ENCODE results near the gene LAMP2. TPM values are rescaled to one million over a fixed set of nuclear protein-coding genes. Genes with fewer than 3 reads are reported as not detected.

LAMP2 gene
- total and polyA plus RNA-seq, 2 of the 8 experiments (the other 6 are each of a cell fraction or from before 2014, with no cell fraction given), result 21.2 to 29.9 TPM

- H3K36me3 ChIP-seq (ENCODE audit: control insufficient read depth in 2 of 4, insufficient read depth in 4 of 4, low read length in 3 of 4), result no peaks in the 10 kb centered on the region
- H3K4me2 ChIP-seq (ENCODE audit: insufficient read depth in 1 of 2, low read depth in 2 of 2, low read length in 2 of 2), result no peak overlapping the region
- no peak overlapping the region for H3K27ac ChIP-seq (ENCODE audit: low read depth, low read length)
- H3K79me2 ChIP-seq (ENCODE audit: control insufficient read depth in 1 of 2, insufficient read depth in 2 of 2, low read length in 2 of 2), result no peaks in the 10 kb centered on the region
- no peak overlapping the region for H4K8ac ChIP-seq (ENCODE audit: extremely low read depth, insufficient read depth, low read length)
- no peak overlapping the region for H2AFZ ChIP-seq (ENCODE audit: low read length)
- H3K4ac ChIP-seq (replicated peaks; ENCODE audit: insufficient read length, low read depth, low read length), result no peak overlapping the region
- no peaks in the 10 kb centered on the region for H3K4me1 ChIP-seq (replicated peaks in 1 of 4; ENCODE audit: control insufficient read depth in 3 of 4, insufficient read depth in 4 of 4, low read length in 3 of 4)
- H3K9ac ChIP-seq (replicated peaks in 1 of 4; ENCODE audit: extremely low read depth in 1 of 4, low read depth in 3 of 4, low read length in 3 of 4), result no peak overlapping the region
- H4K20me1 ChIP-seq (replicated peaks in 1 of 2; ENCODE audit: control insufficient read depth in 1 of 2, insufficient read depth in 2 of 2, low read length in 2 of 2), result no peaks in the 10 kb centered on the region
- H3K18ac ChIP-seq (ENCODE audit: extremely low read depth, low read length), result no peak overlapping the region
- no peak overlapping the region for H4K91ac ChIP-seq (replicated peaks; ENCODE audit: insufficient read length, low read length)
- H3K23me2 ChIP-seq (ENCODE audit: low read depth, low read length), result no peaks in the 10 kb centered on the region
- H4K5ac ChIP-seq (ENCODE audit: insufficient read length, low read depth, low read length), result no peak overlapping the region
- no peak overlapping the region for H2BK5ac ChIP-seq (ENCODE audit: low read depth, low read length)
- H2BK12ac ChIP-seq (ENCODE audit: low read depth, low read length), result no peak overlapping the region
- DNase-seq (ENCODE audit: low read depth in 1 of 2, low spot score in 2 of 2), result no peak
- H3K4me3 ChIP-seq (ENCODE audit: extremely low read depth in 1 of 4, insufficient read depth in 2 of 4, low read depth in 3 of 4, low read length in 4 of 4), result no peak overlapping the region
- H3K56ac ChIP-seq (replicated peaks; ENCODE audit: insufficient read length, low read depth, low read length), result no peak overlapping the region
- POLR2A ChIA-PET (ENCODE audit: partially characterized antibody), result no interaction called here
- no peaks in the 10 kb centered on the region for H3K79me1 ChIP-seq (ENCODE audit: low read depth, low read length)
- no peak overlapping the region for H2AK5ac ChIP-seq (ENCODE audit: low read depth, low read length)
- WGBS, 2 experiments (ENCODE audit: extremely low coverage in 1 of 2, insufficient coverage in 1 of 2, insufficient read length in 1 of 2, insufficient replicate concordance in 2 of 2, low coverage in 1 of 2, low lambda C conversion rate in 2 of 2, missing lambda C conversion rate in 1 of 2), result 80% methylated on average over 4 of the region's 4 CpGs; no CpG with 5 or more reads in 1 of the 2 experiments
- FAIRE-seq, result no peak
- no peak overlapping the region for H2BK20ac ChIP-seq (ENCODE audit: low read length)
- H3K9me3 ChIP-seq (ENCODE audit: insufficient read depth in 2 of 2, low read depth in 1 of 2, low read length in 1 of 2), result no peaks in the 10 kb centered on the region
- CTCF ChIA-PET (ENCODE audit: partially characterized antibody), result interaction anchor here (1.3 to 2.6 kb wide), 3 partner anchors 15 to 165 kb away, joined by 4 to 16 read pairs (median 4); no protein-coding TSS in a partner anchor
- H3K23ac ChIP-seq (ENCODE audit: insufficient read length), result no peak overlapping the region
- H3K14ac ChIP-seq (ENCODE audit: insufficient read length), result no peak overlapping the region
- H3K27me3 ChIP-seq (replicated peaks in 1 of 4; ENCODE audit: control insufficient read depth in 3 of 4, extremely low read depth in 1 of 4, insufficient read depth in 3 of 4, low read length in 3 of 4), result no peaks in the 10 kb centered on the region
- H2BK120ac ChIP-seq (replicated peaks; ENCODE audit: low read depth, low read length), result no peak overlapping the region
- no peak overlapping the region for H2BK15ac ChIP-seq (ENCODE audit: low read length)
- no peak for TF ChIP-seq RAD21 (IDR thresholded peaks at IDR 0.05 in 1 of 2, conservative IDR thresholded peaks at IDR 0.05 in 1 of 2; ENCODE audit: low read depth in 2 of 2, low read length in 2 of 2)
Measured at GRCh38 chrX:120499301-120500072, 30.4 kb upstream of the LAMP2 start.
